Nephron (organoid): ENCODE results near the gene LYZ.

Experiments
- H3K27ac Mint-ChIP-seq, 3 experiments: 2 replicates each; pipeline ENCODE4 v1.8.0; 2020; ENCODE audit warnings: mixed read lengths in 3 of 3, mild to moderate bottlenecking in 2 of 3, moderate library complexity in 1 of 3
- H3K27me3 Mint-ChIP-seq: 2 replicates; pipeline ENCODE4 v1.8.0; 2021; ENCODE audit warnings: low read depth, mild to moderate bottlenecking, moderate library complexity, mixed read lengths
- H3K36me3 Mint-ChIP-seq: 2 replicates; pipeline ENCODE4 v1.8.0; 2020; ENCODE audit warnings: low read depth, mixed read lengths
- H3K4me1 Mint-ChIP-seq: 2 replicates; pipeline ENCODE4 v1.8.0; 2020; ENCODE audit warnings: mixed read lengths
- H3K4me3 Mint-ChIP-seq, 3 experiments: 2 replicates each; pipeline ENCODE4 v1.8.0; 2020; ENCODE audit warnings: mild to moderate bottlenecking in 3 of 3, mixed read lengths in 3 of 3, moderate library complexity in 2 of 3
- H3K9me3 Mint-ChIP-seq: 2 replicates; pipeline ENCODE4 v1.8.0; 2020; ENCODE audit warnings: mixed read lengths
- TF ChIP-seq, protein P1 (sequence below), 3 experiments: fragments of 200-600 bp; sonication (generic); IDR thresholded peaks; one replicate each; pipeline ENCODE4 v1.5.0; 2021; ENCODE audit warnings: antibody characterized with exemption in 3 of 3; ENCODE audit not compliant: unreplicated experiment in 3 of 3

The LYZ gene

GRCh38 chr12:69396041-69396440, 47.9 kb downstream of the LYZ start:
- H3K27me3 Mint-ChIP-seq = no peaks in the 10 kb centered on the region
- TF ChIP-seq, protein P1, sequence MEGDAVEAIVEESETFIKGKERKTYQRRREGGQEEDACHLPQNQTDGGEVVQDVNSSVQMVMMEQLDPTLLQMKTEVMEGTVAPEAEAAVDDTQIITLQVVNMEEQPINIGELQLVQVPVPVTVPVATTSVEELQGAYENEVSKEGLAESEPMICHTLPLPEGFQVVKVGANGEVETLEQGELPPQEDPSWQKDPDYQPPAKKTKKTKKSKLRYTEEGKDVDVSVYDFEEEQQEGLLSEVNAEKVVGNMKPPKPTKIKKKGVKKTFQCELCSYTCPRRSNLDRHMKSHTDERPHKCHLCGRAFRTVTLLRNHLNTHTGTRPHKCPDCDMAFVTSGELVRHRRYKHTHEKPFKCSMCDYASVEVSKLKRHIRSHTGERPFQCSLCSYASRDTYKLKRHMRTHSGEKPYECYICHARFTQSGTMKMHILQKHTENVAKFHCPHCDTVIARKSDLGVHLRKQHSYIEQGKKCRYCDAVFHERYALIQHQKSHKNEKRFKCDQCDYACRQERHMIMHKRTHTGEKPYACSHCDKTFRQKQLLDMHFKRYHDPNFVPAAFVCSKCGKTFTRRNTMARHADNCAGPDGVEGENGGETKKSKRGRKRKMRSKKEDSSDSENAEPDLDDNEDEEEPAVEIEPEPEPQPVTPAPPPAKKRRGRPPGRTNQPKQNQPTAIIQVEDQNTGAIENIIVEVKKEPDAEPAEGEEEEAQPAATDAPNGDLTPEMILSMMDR (IDR thresholded peaks at IDR 0.05; ENCODE audit: unreplicated experiment in 3 of 3) = no peak
- no peaks in the 10 kb centered on the region for H3K4me1 Mint-ChIP-seq
- H3K27ac Mint-ChIP-seq = no peak overlapping the region
- H3K9me3 Mint-ChIP-seq = peaks cover 12% of the 10 kb centered on the region
- H3K4me3 Mint-ChIP-seq = no peak overlapping the region
- H3K36me3 Mint-ChIP-seq = peaks cover 42% of the 10 kb centered on the region

DNA sequence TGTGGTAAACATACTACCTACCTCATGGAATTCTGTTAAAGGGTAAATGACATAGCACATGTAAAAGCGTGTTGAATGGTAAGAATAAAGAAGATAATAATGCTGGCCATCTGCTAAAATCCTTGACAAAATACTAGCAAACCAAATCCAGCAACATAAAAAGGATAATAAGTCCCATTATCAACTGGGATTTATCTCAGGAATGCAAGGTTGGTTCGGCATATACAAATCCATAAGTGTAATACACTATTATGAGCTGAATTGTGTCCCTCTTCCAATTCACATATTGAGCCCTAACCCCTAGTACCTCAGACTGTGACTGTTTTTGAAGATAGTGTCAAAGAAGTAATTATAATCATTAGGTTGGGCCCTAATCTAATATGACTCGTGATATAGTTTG, 48.8 kb downstream of the LYZ start:
- no peaks in the 10 kb centered on the region for H3K4me1 Mint-ChIP-seq
- H3K27me3 Mint-ChIP-seq = no peaks in the 10 kb centered on the region
- peaks cover 37% of the 10 kb centered on the region for H3K36me3 Mint-ChIP-seq
- TF ChIP-seq, protein P1 (IDR thresholded peaks at IDR 0.05; ENCODE audit: unreplicated experiment in 3 of 3) = no peak
- no peak overlapping the region for H3K4me3 Mint-ChIP-seq
- peaks cover 12% of the 10 kb centered on the region for H3K9me3 Mint-ChIP-seq
- H3K27ac Mint-ChIP-seq = no peak overlapping the region

GRCh38 chr12:69397978-69398377, 49.8 kb downstream of the LYZ start:
- peaks cover 37% of the 10 kb centered on the region for H3K36me3 Mint-ChIP-seq
- no peak overlapping the region for H3K4me3 Mint-ChIP-seq
- H3K27ac Mint-ChIP-seq = no peak overlapping the region
- H3K27me3 Mint-ChIP-seq = no peaks in the 10 kb centered on the region
- H3K9me3 Mint-ChIP-seq = peaks cover 12% of the 10 kb centered on the region
- no peaks in the 10 kb centered on the region for H3K4me1 Mint-ChIP-seq
- TF ChIP-seq, protein P1 (IDR thresholded peaks at IDR 0.05; ENCODE audit: unreplicated experiment in 3 of 3) = no peak

DNA sequence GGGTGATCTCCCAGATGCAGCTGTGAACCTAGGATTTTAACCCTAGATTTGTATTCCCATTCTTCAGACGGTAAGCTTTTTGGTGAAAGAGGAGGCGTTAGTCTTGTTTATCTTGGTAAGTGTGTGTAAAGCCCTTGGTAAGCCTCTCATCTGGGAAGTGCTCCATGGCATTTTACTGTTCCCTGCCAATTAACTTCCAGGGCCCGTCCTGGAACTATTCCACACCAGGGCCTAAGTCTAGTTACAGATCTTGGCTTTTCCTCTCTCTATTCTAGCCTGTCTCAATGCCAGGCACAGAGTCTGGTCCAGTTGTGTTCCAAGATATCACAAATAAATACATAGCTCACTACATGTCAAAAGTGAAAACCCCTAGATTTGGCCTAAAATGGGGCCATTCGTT, 53.8 kb downstream of the LYZ start:
- TF ChIP-seq, protein P1 (IDR thresholded peaks at IDR 0.05; ENCODE audit: unreplicated experiment in 3 of 3) = no peak
- Mint-ChIP-seq H3K9me3 (peaks cover 10% of the 10 kb centered on the region), H3K4me3 (no peak overlapping the region), H3K27me3 (no peaks in the 10 kb centered on the region), H3K36me3 (peaks cover 17% of the 10 kb centered on the region), H3K4me1 (no peaks in the 10 kb centered on the region), H3K27ac (no peak overlapping the region)
